Gastrocnemius medialis (tissue), 4 donors: Measurements from ENCODE around the gene TBK1.

ENCODE experiments used
- CTCF ChIP-seq, 5 experiments: fragments of 450-650 bp in 3 of 5; fragments of 200-600 bp in 2 of 5; sonication (generic) in 2 of 5; IDR thresholded peaks in 4 of 5; conservative IDR thresholded peaks in 1 of 5; 1 replicate in 4 of 5; 2 replicates in 1 of 5; pipeline ENCODE4 v1.5.1; 2016 to 2019; ENCODE audit warnings: antibody characterized with exemption in 5 of 5, mild to moderate bottlenecking in 3 of 5, moderate library complexity in 3 of 5
- POLR2A ChIP-seq, 2 donors: fragments of 450-650 bp; IDR thresholded peaks; one replicate each; pipeline ENCODE4 v1.6.1; 2017; ENCODE audit warnings: antibody characterized with exemption in 2 of 2, mild to moderate bottlenecking in 2 of 2, moderate library complexity in 2 of 2

- no peak for TF ChIP-seq CTCF (IDR thresholded peaks at IDR 0.05 in 4 of 5, conservative IDR thresholded peaks at IDR 0.05 in 1 of 5)
- no peak for TF ChIP-seq POLR2A (IDR thresholded peaks at IDR 0.05)
Observed at GRCh38 chr12:64446295-64446694, 5.6 kb upstream of the TBK1 start.
